Hindlimb muscle (tissue), 1 donor: ENCODE results near the gene CCL17. TPM values are rescaled to one million over a fixed set of nuclear protein-coding genes. Genes with fewer than 3 reads are reported as not detected.
"Not testable (repeated sequence)": the region's sequence is repeated elsewhere in the genome, so short reads cannot be mapped to it uniquely, and the experiment has no call there.

Source experiments
- DNase-seq: peaks from one replicate; pipeline ENCODE4 v3.0.0-alpha.2; 2013
- polyA plus RNA-seq: library from polyadenylated mRNA; unstranded; fragments of 120-200 nt; gene quantifications from one replicate; pipeline ENCODE4 v1.2.1, GENCODE V29; 2013; ENCODE audit not compliant: insufficient read length

Gene CCL17
- polyA plus RNA-seq, 1 donor: not detected

- no peak for DNase-seq
Observed at GRCh38 chr16:57379579-57379978, 25.0 kb upstream of the CCL17 start.

GRCh38 chr16:57380671-57381462 is 23.7 kb upstream of the CCL17 start:
- DNase-seq: no peak

- DNase-seq: no peak
Observed at GRCh38 chr16:57381791-57382534, 22.6 kb upstream of the CCL17 start.

GRCh38 chr16:57382535-57383275 is 21.9 kb upstream of the CCL17 start:
- DNase-seq: no peak

- no peak for DNase-seq
Observed at GRCh38 chr16:57383276-57384247, 21.0 kb upstream of the CCL17 start.

- no peak for DNase-seq
Observed at GRCh38 chr16:57384248-57385070, 20.1 kb upstream of the CCL17 start.

GRCh38 chr16:57385083-57385482 is 19.5 kb upstream of the CCL17 start:
- no peak for DNase-seq

GRCh38 chr16:57386381-57386951 is 18.1 kb upstream of the CCL17 start:
- DNase-seq: peak; percentile 68

GRCh38 chr16:57387598-57388354 is 16.8 kb upstream of the CCL17 start:
- no peak for DNase-seq

GRCh38 chr16:57388359-57389086 is 16.0 kb upstream of the CCL17 start:
- no peak for DNase-seq

GRCh38 chr16:57389087-57389468 is 15.5 kb upstream of the CCL17 start:
- DNase-seq: no peak

GRCh38 chr16:57390636-57391295 is 13.8 kb upstream of the CCL17 start:
- no peak for DNase-seq

- DNase-seq: no peak
Observed at GRCh38 chr16:57391300-57391699, 13.3 kb upstream of the CCL17 start.

- DNase-seq: no peak
Observed at GRCh38 chr16:57391708-57392107, 12.9 kb upstream of the CCL17 start.

- DNase-seq: no peak
Observed at GRCh38 chr16:57392694-57393093, 11.9 kb upstream of the CCL17 start.

- DNase-seq: no peak
Observed at GRCh38 chr16:57394444-57394843, 10.1 kb upstream of the CCL17 start.

GRCh38 chr16:57395026-57395425 is 9.5 kb upstream of the CCL17 start:
- DNase-seq: no peak

GRCh38 chr16:57396786-57397185 is 7.8 kb upstream of the CCL17 start:
- no peak for DNase-seq

GRCh38 chr16:57397493-57397892 is 7.1 kb upstream of the CCL17 start:
- not testable (repeated sequence) for DNase-seq
